RWPE1 (cell line): Measurements from ENCODE around the gene CNTRL.

Source experiments
- CTCF ChIA-PET: fragments of 350-600 bp; sonication (Branson Sonifier 250); formaldehyde crosslinking; extraction: SDS; loops from one replicate; lab custom pipeline; 2021; lab: Yijun Ruan, JAX
- POLR2A ChIA-PET: fragments of 400-600 bp; formaldehyde crosslinking; extraction: SDS; loops from one replicate; lab custom pipeline; 2020; ENCODE audit warnings: antibody characterized with exemption; ENCODE audit not compliant: low non-redundant PET; lab: Yijun Ruan, JAX
- DNase-seq: peaks from one replicate; pipeline ENCODE4 v3.0.0; 2012; ENCODE audit warnings: low spot score
- H3K27ac ChIP-seq: fragments of 450-650 bp; 2 replicates; pipeline ENCODE4 v1.5.1; 2017
- CTCF ChIP-seq: fragments of 450-650 bp; conservative IDR thresholded peaks from 2 replicates; pipeline ENCODE4 v1.5.1; 2017; ENCODE audit warnings: low read depth, mild to moderate bottlenecking

Gene CNTRL

GRCh38 chr9:121200356-121200755, 125.6 kb downstream of the CNTRL start:
- TF ChIP-seq CTCF, result no peak
- ChIA-PET POLR2A (interaction anchor here (1.4 kb wide), 1 partner anchor 14 kb away, joined by 8 read pairs; no protein-coding TSS in a partner anchor), CTCF (interaction anchor here (1.0 kb wide), 1 partner anchor 93 kb away, joined by 3 read pairs; no protein-coding TSS in a partner anchor)
- H3K27ac ChIP-seq, result no peak overlapping the region
- DNase-seq, result no peak

GRCh38 chr9:121201045-121201737, 126.4 kb downstream of the CNTRL start:
- CTCF ChIA-PET, result interaction anchor here (0.7 to 2.5 kb wide), 7 partner anchors 11 to 186 kb away, joined by 3 to 12 read pairs (median 4); no protein-coding TSS in a partner anchor
- TF ChIP-seq CTCF, result no peak
- H3K27ac ChIP-seq, result peak overlapping the region; percentile 94
- POLR2A ChIA-PET, result interaction anchor here (0.6 to 1.4 kb wide), 3 partner anchors 12 to 1167 kb away, joined by 3 to 8 read pairs (median 6); no protein-coding TSS in a partner anchor
- peak; percentile 26 for DNase-seq

- H3K27ac ChIP-seq, result peak within 1 kb of the TSS; percentile 94
- ChIA-PET CTCF (interaction anchor here (0.7 to 2.5 kb wide), 8 partner anchors 11 to 185 kb away, joined by 3 to 12 read pairs (median 4); no protein-coding TSS in a partner anchor), POLR2A (interaction anchor here (0.6 to 1.4 kb wide), 4 partner anchors 11 to 1166 kb away, joined by 3 to 8 read pairs (median 5); no protein-coding TSS in a partner anchor)
- peak; percentile 100 for DNase-seq
- TF ChIP-seq CTCF, result peak; percentile 91
Measured at GRCh38 chr9:121201738-121202533, 127.2 kb downstream of the CNTRL start, which contains the start of gene RAB14. RAB14 (minus strand) TSS chr9:121201869; CDS start chr9:121193412, 8,457 bp downstream.

GRCh38 chr9:121204121-121204520, 129.4 kb downstream of the CNTRL start:
- ChIA-PET POLR2A (no interaction called here), CTCF (no interaction called here)
- no peak for DNase-seq
- TF ChIP-seq CTCF, result no peak
- no peak overlapping the region for H3K27ac ChIP-seq

- TF ChIP-seq CTCF, result no peak
- POLR2A ChIA-PET, result no interaction called here
- CTCF ChIA-PET, result interaction anchor here (1.0 kb wide), 1 partner anchor 9 kb away, joined by 3 read pairs; no protein-coding TSS in a partner anchor
- no peak for DNase-seq
- no peak overlapping the region for H3K27ac ChIP-seq
Measured at GRCh38 chr9:121204611-121205010, 129.9 kb downstream of the CNTRL start.
